LHCN-M2 (cell line): ENCODE measurements around the gene AIPL1. TPM values are rescaled to one million over a fixed set of nuclear protein-coding genes. Genes with fewer than 3 reads are reported as not detected.

Source experiments
- DNase-seq: peaks from one replicate; pipeline ENCODE4 v3.0.0-alpha.2; 2012; ENCODE audit warnings: low read depth
- total RNA-seq: library from RNA; depleted of rRNA; stranded (reverse); fragments of >200 nt; gene quantifications from 2 replicates; pipeline ENCODE4 v1.2.3, GENCODE V29; 2014

AIPL1 gene
- total RNA-seq, 1 experiment from 2014 or later: not detected

- DNase-seq: no peak
Observed at GRCh38 chr17:6420173-6420641, 14.7 kb downstream of the AIPL1 start.

GRCh38 chr17:6415616-6416015, 19.3 kb downstream of the AIPL1 start:
- no peak for DNase-seq

- peak; percentile 46 for DNase-seq
Observed at GRCh38 chr17:6413065-6413464, 21.9 kb downstream of the AIPL1 start.

GRCh38 chr17:6408735-6409134, 26.2 kb downstream of the AIPL1 start:
- DNase-seq: no peak

GRCh38 chr17:6408276-6408675, 26.6 kb downstream of the AIPL1 start:
- DNase-seq: peak; percentile 52

- DNase-seq: no peak
Observed at GRCh38 chr17:6402258-6402657, 32.7 kb downstream of the AIPL1 start.

GRCh38 chr17:6398955-6399354, 36.0 kb downstream of the AIPL1 start:
- no peak for DNase-seq

GRCh38 chr17:6394055-6394606, 40.8 kb downstream of the AIPL1 start:
- DNase-seq: no peak

- DNase-seq: peak; percentile 5
Observed at GRCh38 chr17:6393351-6393952, 41.5 kb downstream of the AIPL1 start.

GRCh38 chr17:6392609-6393350, 42.1 kb downstream of the AIPL1 start:
- DNase-seq: no peak

GRCh38 chr17:6388416-6388815, 46.5 kb downstream of the AIPL1 start:
- no peak for DNase-seq

GRCh38 chr17:6387858-6388257, 47.1 kb downstream of the AIPL1 start:
- no peak for DNase-seq

GRCh38 chr17:6387442-6387841, 47.5 kb downstream of the AIPL1 start:
- no peak for DNase-seq

GRCh38 chr17:6386041-6386630, 48.8 kb downstream of the AIPL1 start:
- DNase-seq: no peak

GRCh38 chr17:6384481-6384880, 50.4 kb downstream of the AIPL1 start:
- DNase-seq: no peak

- DNase-seq: no peak
Observed at GRCh38 chr17:6381526-6382465, 53.1 kb downstream of the AIPL1 start.

- DNase-seq: no peak
Observed at GRCh38 chr17:6380915-6381438, 53.9 kb downstream of the AIPL1 start.

- DNase-seq: no peak
Observed at GRCh38 chr17:6377906-6378305, 57.0 kb downstream of the AIPL1 start.

- no peak for DNase-seq
Observed at GRCh38 chr17:6376931-6377361, 58.0 kb downstream of the AIPL1 start.

GRCh38 chr17:6374761-6375312, 60.1 kb downstream of the AIPL1 start:
- peak; percentile 26 for DNase-seq

- no peak for DNase-seq
Observed at GRCh38 chr17:6374271-6374691, 60.6 kb downstream of the AIPL1 start.
